Measurements from ENCODE around the gene LLGL1. TPM values are rescaled to one million over a fixed set of nuclear protein-coding genes. Genes with fewer than 3 reads are reported as not detected.
A peak's percentile ranks its signal among the peaks of the same experiment; 100 is the strongest.

The LLGL1 gene
- total RNA-seq, 1 donor from 2014 or later: 45.0 TPM

GRCh38 chr17:18245038-18245776 is 19.8 kb downstream of the LLGL1 start:
- no peaks in the 10 kb centered on the region for H3K9me3 Mint-ChIP-seq (ENCODE audit: unreplicated experiment)
- no peak for TF ChIP-seq CTCF (IDR thresholded peaks at IDR 0.05)
- peaks cover 21% of the 10 kb centered on the region for H3K36me3 Mint-ChIP-seq (ENCODE audit: unreplicated experiment)
- H3K4me1 Mint-ChIP-seq (ENCODE audit: unreplicated experiment): peaks cover 2% of the 10 kb centered on the region
- H3K27me3 Mint-ChIP-seq (ENCODE audit: unreplicated experiment): no peaks in the 10 kb centered on the region
- DNase-seq (ENCODE audit: extremely low spot score, unreplicated experiment): no peak
- H3K27ac Mint-ChIP-seq (ENCODE audit: unreplicated experiment): peak overlapping the region; percentile 23
- no peak overlapping the region for H3K4me3 Mint-ChIP-seq (ENCODE audit: unreplicated experiment)

- DNase-seq (ENCODE audit: extremely low spot score, unreplicated experiment): no peak
- no peak for TF ChIP-seq CTCF (IDR thresholded peaks at IDR 0.05)
- Mint-ChIP-seq H3K4me1 (ENCODE audit: unreplicated experiment) (peaks cover 2% of the 10 kb centered on the region), H3K27me3 (ENCODE audit: unreplicated experiment) (no peaks in the 10 kb centered on the region), H3K4me3 (ENCODE audit: unreplicated experiment) (no peak overlapping the region), H3K9me3 (ENCODE audit: unreplicated experiment) (no peaks in the 10 kb centered on the region), H3K27ac (ENCODE audit: unreplicated experiment) (no peak overlapping the region), H3K36me3 (ENCODE audit: unreplicated experiment) (peaks cover 27% of the 10 kb centered on the region)
Measured at GRCh38 chr17:18246109-18246725, 20.8 kb downstream of the LLGL1 start.

DNA sequence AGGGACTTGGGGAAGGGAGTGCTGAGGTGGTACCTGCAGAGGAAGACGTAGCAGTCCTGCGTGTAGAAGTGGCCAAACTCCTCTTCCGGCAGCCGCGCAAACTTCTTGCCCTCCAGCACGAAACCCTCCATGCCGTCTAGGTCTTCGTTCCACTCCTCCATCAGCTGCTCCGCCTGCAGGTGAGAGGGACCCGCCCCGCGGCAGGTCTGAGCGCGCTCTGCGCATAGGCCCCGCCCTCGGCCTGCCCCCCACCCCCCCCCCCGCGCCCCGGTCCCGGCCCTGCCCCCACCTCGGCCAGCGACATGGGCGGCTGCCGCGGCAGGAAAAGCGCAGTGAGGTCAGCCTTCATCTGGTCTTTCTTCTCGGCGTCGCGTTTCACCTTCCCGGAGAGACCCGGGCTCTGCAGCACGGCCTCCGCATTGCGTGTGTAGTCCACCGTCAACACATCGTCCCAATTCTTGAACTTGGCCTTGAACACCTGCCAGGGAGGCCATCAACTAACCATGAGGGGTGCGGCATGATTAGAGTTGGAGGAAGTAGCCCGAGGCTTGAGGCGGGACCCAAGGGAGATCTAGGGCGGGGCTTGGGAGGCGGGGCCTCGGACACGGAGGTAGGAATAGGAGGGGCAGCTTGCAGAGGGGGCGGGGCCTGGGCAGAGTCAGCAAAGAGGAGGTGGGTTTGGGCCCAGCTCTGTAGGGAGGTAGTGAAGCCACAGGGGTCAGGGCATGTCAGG is 21.6 kb downstream of the LLGL1 start:
- no peak overlapping the region for H3K4me3 Mint-ChIP-seq (ENCODE audit: unreplicated experiment)
- peaks cover 31% of the 10 kb centered on the region for H3K36me3 Mint-ChIP-seq (ENCODE audit: unreplicated experiment)
- no peak for DNase-seq (ENCODE audit: extremely low spot score, unreplicated experiment)
- H3K27ac Mint-ChIP-seq (ENCODE audit: unreplicated experiment): no peak overlapping the region
- H3K27me3 Mint-ChIP-seq (ENCODE audit: unreplicated experiment): no peaks in the 10 kb centered on the region
- H3K9me3 Mint-ChIP-seq (ENCODE audit: unreplicated experiment): no peaks in the 10 kb centered on the region
- H3K4me1 Mint-ChIP-seq (ENCODE audit: unreplicated experiment): peaks cover 2% of the 10 kb centered on the region
- TF ChIP-seq CTCF (IDR thresholded peaks at IDR 0.05): no peak

- no peak for TF ChIP-seq CTCF (IDR thresholded peaks at IDR 0.05)
- no peak overlapping the region for H3K27ac Mint-ChIP-seq (ENCODE audit: unreplicated experiment)
- peaks cover 31% of the 10 kb centered on the region for H3K36me3 Mint-ChIP-seq (ENCODE audit: unreplicated experiment)
- H3K9me3 Mint-ChIP-seq (ENCODE audit: unreplicated experiment): no peaks in the 10 kb centered on the region
- DNase-seq (ENCODE audit: extremely low spot score, unreplicated experiment): no peak
- H3K4me3 Mint-ChIP-seq (ENCODE audit: unreplicated experiment): no peak overlapping the region
- H3K27me3 Mint-ChIP-seq (ENCODE audit: unreplicated experiment): no peaks in the 10 kb centered on the region
- peaks cover 2% of the 10 kb centered on the region for H3K4me1 Mint-ChIP-seq (ENCODE audit: unreplicated experiment)
Measured at GRCh38 chr17:18247613-18248001, 22.2 kb downstream of the LLGL1 start.

DNA sequence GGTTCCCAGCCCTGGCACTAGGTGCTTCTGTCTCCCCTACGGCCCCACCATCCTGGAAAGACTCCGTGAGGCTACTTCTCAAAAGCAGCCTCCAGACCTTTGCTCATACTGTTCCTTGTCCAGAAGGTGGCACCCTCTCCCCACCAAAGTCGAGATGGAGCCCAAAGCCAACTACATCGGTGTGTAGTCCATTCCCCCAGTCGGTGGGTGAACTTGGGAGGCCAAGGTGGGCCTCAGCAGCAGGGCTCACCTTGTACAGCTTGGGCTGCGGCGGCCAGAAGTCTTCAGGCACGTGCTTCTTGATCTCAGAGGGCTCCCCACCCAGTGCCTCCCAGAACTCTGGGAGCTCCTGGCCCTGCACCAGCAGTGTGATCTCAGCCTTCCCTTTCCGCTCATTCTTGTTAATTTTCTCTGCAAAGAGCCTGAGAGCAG is 22.9 kb downstream of the LLGL1 start:
- peak; percentile 80 for TF ChIP-seq CTCF (IDR thresholded peaks at IDR 0.05)
- no peaks in the 10 kb centered on the region for H3K27me3 Mint-ChIP-seq (ENCODE audit: unreplicated experiment)
- no peaks in the 10 kb centered on the region for H3K9me3 Mint-ChIP-seq (ENCODE audit: unreplicated experiment)
- no peak overlapping the region for H3K4me3 Mint-ChIP-seq (ENCODE audit: unreplicated experiment)
- peaks cover 2% of the 10 kb centered on the region for H3K4me1 Mint-ChIP-seq (ENCODE audit: unreplicated experiment)
- no peak overlapping the region for H3K27ac Mint-ChIP-seq (ENCODE audit: unreplicated experiment)
- DNase-seq (ENCODE audit: extremely low spot score, unreplicated experiment): no peak
- peaks cover 31% of the 10 kb centered on the region for H3K36me3 Mint-ChIP-seq (ENCODE audit: unreplicated experiment)
